Activated CD4-positive, alpha-beta T cell treated with anti-CD3 and anti-CD28 coated beads for 24 hours (primary cell): ENCODE data around the gene CCR7.
A peak's percentile ranks its signal among the peaks of the same experiment; 100 is the strongest.

Experiments
- DNase-seq, 2 donors: peaks; one replicate each; pipeline ENCODE4 v3.0.0-alpha.2; 2020; ENCODE audit warnings: low read depth in 2 of 2

CCR7 gene

GRCh38 chr17:40564883-40565768 is at the start of gene CCR7:
Gene CCR7 (minus strand): TSS chr17:40565472. CDS start chr17:40565409, 63 bp downstream.
- peak; percentile 69 to 74 for DNase-seq

GRCh38 chr17:40614431-40615067 is 49.3 kb upstream of the CCR7 start:
- no peak for DNase-seq

- no peak for DNase-seq
Measured at GRCh38 chr17:40613467-40614154, 48.3 kb upstream of the CCR7 start.

GRCh38 chr17:40612599-40613244 is 47.5 kb upstream of the CCR7 start:
- DNase-seq = no peak

- no peak for DNase-seq
Measured at GRCh38 chr17:40611840-40612474, 46.7 kb upstream of the CCR7 start.

GRCh38 chr17:40610359-40610758 is 45.1 kb upstream of the CCR7 start:
- no peak for DNase-seq

- DNase-seq = no peak
Measured at GRCh38 chr17:40608061-40608581, 42.8 kb upstream of the CCR7 start.

- DNase-seq = no peak
Measured at GRCh38 chr17:40607641-40608040, 42.4 kb upstream of the CCR7 start.

- DNase-seq = no peak
Measured at GRCh38 chr17:40606548-40607353, 41.5 kb upstream of the CCR7 start.

GRCh38 chr17:40605306-40605705 is 40.0 kb upstream of the CCR7 start:
- peak; percentile 49 to 64 for DNase-seq

GRCh38 chr17:40604327-40605080 is 39.2 kb upstream of the CCR7 start:
- DNase-seq = no peak

GRCh38 chr17:40602445-40603443 is 37.5 kb upstream of the CCR7 start:
- DNase-seq = peak; percentile 62 to 64

- no peak for DNase-seq
Measured at GRCh38 chr17:40600486-40601046, 35.3 kb upstream of the CCR7 start.

- DNase-seq = no peak
Measured at GRCh38 chr17:40599468-40599763, 34.1 kb upstream of the CCR7 start.

- DNase-seq = peak; percentile 72 to 79
Measured at GRCh38 chr17:40598619-40599467, 33.6 kb upstream of the CCR7 start.

GRCh38 chr17:40598301-40598618 is 33.0 kb upstream of the CCR7 start:
- DNase-seq = no peak

- no peak for DNase-seq
Measured at GRCh38 chr17:40597556-40598300, 32.5 kb upstream of the CCR7 start.
